B cell (primary cell): ENCODE data around the gene SSH3. TPM values are rescaled to one million over a fixed set of nuclear protein-coding genes. Genes with fewer than 3 reads are reported as not detected.

Source experiments
- ATAC-seq: fragments of 200-7000 bp; cut with Tn5 transposase; one replicate; pipeline ENCODE4 v1.10.0; 2021; ENCODE audit warnings: low read depth, mild to moderate bottlenecking, moderate number of reproducible peaks, moderate library complexity
- CTCF ChIA-PET: fragments of 350-600 bp; sonication (Branson Sonifier 250); formaldehyde crosslinking; loops from one replicate; lab custom pipeline; 2021; ENCODE audit warnings: antibody characterized with exemption, inconsistent platforms; lab: Charles Lee
- POLR2A ChIA-PET: fragments of 350-600 bp; sonication (Branson Sonifier 250); formaldehyde crosslinking; loops from one replicate; lab custom pipeline; 2021; ENCODE audit warnings: antibody characterized with exemption; lab: Charles Lee
- DNase-seq: peaks from one replicate; pipeline ENCODE4 v3.0.0; 2013
- H2AFZ ChIP-seq: 2 replicates; pipeline ENCODE4 v1.6.1; 2012; ENCODE audit warnings: mild to moderate bottlenecking, low read depth, low read length; ENCODE audit not compliant: insufficient read depth, poor library complexity, severe bottlenecking
- H3K27ac ChIP-seq, 2 donors: 1 replicate in 1 of 2; 2 replicates in 1 of 2; pipeline ENCODE4 v1.5.1; 2012 to 2013; ENCODE audit warnings: low read length in 2 of 2, mild to moderate bottlenecking in 2 of 2, moderate library complexity in 1 of 2
- H3K27me3 ChIP-seq, 4 experiments: fragments of 200-600 bp in 1 of 4; sonication (generic) in 1 of 4; replicated peaks in 1 of 4; 1 replicate in 2 of 4; 2 replicates in 2 of 4; pipeline versions ENCODE4 v1.6.1 to v1.7.0; 2013 to 2016; ENCODE audit warnings: low read length in 3 of 4, mild to moderate bottlenecking in 2 of 4, mixed read lengths in 1 of 4, moderate library complexity in 1 of 4; ENCODE audit not compliant: insufficient read depth in 4 of 4, control insufficient read depth in 3 of 4; ENCODE audit errors: control extremely low read depth in 1 of 4
- H3K36me3 ChIP-seq, 2 experiments: replicated peaks in 1 of 2; 1 replicate in 1 of 2; 2 replicates in 1 of 2; pipeline versions ENCODE4 v1.6.1 to v1.7.1; 2013; ENCODE audit warnings: low read length in 1 of 2; ENCODE audit not compliant: insufficient read depth in 2 of 2, control insufficient read depth in 1 of 2; ENCODE audit errors: control extremely low read depth in 1 of 2, extremely low read depth in 1 of 2
- H3K4me1 ChIP-seq, 2 donors: fragments of 200-600 bp in 1 of 2; sonication (generic) in 1 of 2; 1 replicate in 1 of 2; 2 replicates in 1 of 2; pipeline versions ENCODE4 v1.5.1 to v1.6.1; 2013 to 2017; ENCODE audit warnings: low read length in 2 of 2; ENCODE audit not compliant: control insufficient read depth in 2 of 2, insufficient read depth in 2 of 2
- H3K4me2 ChIP-seq: replicated peaks from 2 replicates; pipeline ENCODE3; 2012; ENCODE audit warnings: mild to moderate bottlenecking, low read depth, low read length; ENCODE audit not compliant: poor library complexity, severe bottlenecking
- H3K4me3 ChIP-seq, 5 experiments: fragments of 200-600 bp in 1 of 5; sonication (generic) in 1 of 5; 1 replicate in 3 of 5; 2 replicates in 2 of 5; pipeline versions ENCODE4 v1.5.1 to v1.7.0; 2011 to 2016; ENCODE audit warnings: low read length in 4 of 5, mild to moderate bottlenecking in 4 of 5, low read depth in 2 of 5, control low read depth in 1 of 5, moderate library complexity in 1 of 5; ENCODE audit not compliant: insufficient read depth in 1 of 5; ENCODE audit errors: control extremely low read depth in 1 of 5, extremely low read depth in 1 of 5
- H3K79me2 ChIP-seq: fragments of 200-600 bp; sonication (generic); one replicate; pipeline ENCODE4 v1.6.0; 2016; ENCODE audit warnings: low read length; ENCODE audit not compliant: control insufficient read depth, insufficient read depth
- H3K9ac ChIP-seq: fragments of 200-600 bp; sonication (generic); 2 replicates; pipeline ENCODE4 v1.6.1; 2017; ENCODE audit warnings: mild to moderate bottlenecking, low read length, moderate library complexity
- H3K9me3 ChIP-seq, 3 donors: one replicate each; pipeline versions ENCODE4 v1.6.1 to v1.7.1; 2013; ENCODE audit warnings: low read length in 2 of 3; ENCODE audit not compliant: control insufficient read depth in 2 of 3, insufficient read depth in 1 of 3; ENCODE audit errors: control extremely low read depth in 1 of 3
- H4K20me1 ChIP-seq: 2 replicates; pipeline ENCODE4 v1.6.0; 2012; ENCODE audit warnings: mild to moderate bottlenecking, low read length; ENCODE audit not compliant: insufficient read depth, control insufficient read depth, poor library complexity, severe bottlenecking
- H3K27ac Mint-ChIP-seq: one replicate; pipeline ENCODE4 v1.8.0; 2021; ENCODE audit warnings: mixed read lengths
- H3K27me3 Mint-ChIP-seq: one replicate; pipeline ENCODE4 v1.8.0; 2021; ENCODE audit warnings: mixed read lengths
- H3K4me1 Mint-ChIP-seq: one replicate; pipeline ENCODE4 v1.8.0; 2021; ENCODE audit warnings: mixed read lengths
- H3K4me3 Mint-ChIP-seq: one replicate; pipeline ENCODE4 v1.8.0; 2021; ENCODE audit warnings: mixed read lengths
- H3K9me3 Mint-ChIP-seq: one replicate; pipeline ENCODE4 v1.8.0; 2022; ENCODE audit warnings: mixed read lengths; ENCODE audit not compliant: insufficient read depth
- CTCF ChIP-seq: fragments of 200-600 bp; IDR thresholded peaks from one replicate; pipeline ENCODE4 v1.8.0; 2022; ENCODE audit warnings: antibody characterized with exemption, mild to moderate bottlenecking
- EZH2 ChIP-seq: IDR thresholded peaks from 2 replicates; pipeline ENCODE4 v1.6.1; 2012; ENCODE audit warnings: borderline replicate concordance, low read depth, mild to moderate bottlenecking, moderate library complexity, low read length; ENCODE audit not compliant: insufficient read depth, poor library complexity, severe bottlenecking
- WGBS: methylation state at CpG from one replicate; pipeline ENCODE4 v1.1.5; 2013; ENCODE audit warnings: missing lambda C conversion rate; ENCODE audit not compliant: insufficient coverage; 5-methylcytosine and 5-hydroxymethylcytosine counted together
- intact Hi-C: fragments of 100-400 bp; cut with micrococcal nuclease; formaldehyde crosslinking; loops from one replicate; pipeline ENCODE4 v1.10.0; 2022
- polyA plus RNA-seq: library from polyadenylated mRNA; depleted of rRNA; stranded (reverse); fragments of >200 nt; gene quantifications from 2 replicates; pipeline ENCODE4 v1.2.3, GENCODE V29; 2012
- total RNA-seq, 2 donors: library from RNA; stranded (reverse); fragments of 120-200 nt in 1 of 2; gene quantifications; 1 replicate in 1 of 2; 2 replicates in 1 of 2; pipeline versions ENCODE4 v1.2.3 to v1.2.4, GENCODE V29; 2013 to 2022

Gene SSH3
- total and polyA plus RNA-seq, 2 donors (not counting 1 experiment from before 2014, with no cell fraction given): 4.0 to 7.2 TPM

DNA sequence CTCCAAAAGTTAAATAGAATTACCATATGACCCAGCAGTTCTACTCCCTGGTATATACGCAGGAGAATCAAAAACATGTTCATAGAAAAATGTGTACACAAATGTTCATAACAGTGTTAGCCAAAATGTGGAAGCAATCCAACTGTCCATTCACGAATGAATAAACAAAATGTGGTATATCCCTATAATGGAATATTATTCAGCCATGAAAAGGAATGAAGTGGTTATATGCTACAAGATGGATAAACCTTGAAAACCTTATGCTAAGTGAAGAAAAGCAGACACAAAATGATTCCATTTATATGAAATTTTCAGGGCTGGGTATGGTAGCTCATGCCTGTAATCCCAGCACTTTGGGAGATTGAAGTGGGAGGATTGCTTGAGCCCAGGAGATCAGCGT lies 33.9 kb downstream of the SSH3 start:
- WGBS: no CpG with 5 or more reads among the region's 3 CpGs
- POLR2A ChIA-PET: no interaction called here
- Histone ChIP-seq H3K4me3 (no peak overlapping the region), H3K9me3 (peaks cover 0 to 4% (median 0%) of the 10 kb centered on the region in 3 donors), H3K4me1 (no peaks in the 10 kb centered on the region), H3K36me3 (no peaks in the 10 kb centered on the region), H3K79me2 (peaks cover 3% of the 10 kb centered on the region), H3K27ac (no peak overlapping the region), H3K9ac (no peak overlapping the region), H2AFZ (no peak overlapping the region), H4K20me1 (no peaks in the 10 kb centered on the region), H3K27me3 (no peaks in the 10 kb centered on the region), H3K4me2 (no peak overlapping the region)
- ATAC-seq: no peak
- TF ChIP-seq EZH2 (no peak), CTCF (no peak)
- Mint-ChIP-seq H3K9me3 (no peaks in the 10 kb centered on the region), H3K27ac (no peak overlapping the region), H3K27me3 (no peaks in the 10 kb centered on the region), H3K4me3 (no peak overlapping the region), H3K4me1 (peaks cover 1% of the 10 kb centered on the region)
- DNase-seq: no peak
- CTCF ChIA-PET: interaction anchor here (1.0 to 39.5 kb wide), 4 partner anchors 10 to 34 kb away, joined by 3 to 2379 read pairs (median 4); partner anchors contain the start of genes CLCF1, POLD4 and RAD9A
- intact Hi-C loops: no loop called here

- peaks cover 47 to 61% of the 10 kb centered on the region in 2 donors for H3K4me1 ChIP-seq
- peak overlapping the region; percentile 88 for H3K27ac Mint-ChIP-seq
- H3K9me3 Mint-ChIP-seq: no peaks in the 10 kb centered on the region
- H3K9me3 ChIP-seq: peaks cover 0 to 4% (median 0%) of the 10 kb centered on the region in 3 donors
- ChIA-PET CTCF (interaction anchor here (0.6 to 39.5 kb wide), 11 partner anchors 9 to 219 kb away, joined by 3 to 2379 read pairs (median 10); partner anchors contain the start of genes CLCF1, GRK2, POLD4 and RAD9A), POLR2A (interaction anchor here (0.5 to 2.7 kb wide), 9 partner anchors 9 to 452 kb away, joined by 3 to 14 read pairs (median 4); partner anchors contain the start of genes AIP, ANKRD13D, CLCF1 and POLD4)
- DNase-seq: peak; percentile 53
- H2AFZ ChIP-seq: peak overlapping the region; percentile 21
- WGBS: 93% methylated on average over 2 of the region's 4 CpGs
- peak overlapping the region; percentile 62 for H3K4me3 Mint-ChIP-seq
- peak overlapping the region; percentile 61 to 84 for H3K27ac ChIP-seq
- TF ChIP-seq CTCF (no peak), EZH2 (no peak)
- no peak overlapping the region for H3K4me3 ChIP-seq
- H3K27me3 Mint-ChIP-seq: no peaks in the 10 kb centered on the region
- H3K36me3 ChIP-seq: no peaks in the 10 kb centered on the region
- peak; percentile 48 for ATAC-seq
- H3K27me3 ChIP-seq: no peaks in the 10 kb centered on the region
- intact Hi-C loops: loop anchor here (10.0 kb wide), 1 partner anchor 229 kb away; the partner anchor contains the start of gene KDM2A
- H3K4me1 Mint-ChIP-seq: peaks cover 55% of the 10 kb centered on the region
- peak overlapping the region; percentile 49 for H3K4me2 ChIP-seq
- H4K20me1 ChIP-seq: no peaks in the 10 kb centered on the region
- H3K79me2 ChIP-seq: peaks cover 27% of the 10 kb centered on the region
- H3K9ac ChIP-seq: no peak overlapping the region
These were observed 40.9 kb downstream of the SSH3 start for GRCh38 chr11:67344264-67344663.
